Heart left ventricle (tissue), 13 donors: ENCODE data around the gene SDS.

Experiments used
- POLR2A ChIP-seq, 2 donors: fragments of 450-650 bp; IDR thresholded peaks; one replicate each; pipeline ENCODE4 v1.6.1; 2017; ENCODE audit warnings: antibody characterized with exemption in 2 of 2, mild to moderate bottlenecking in 2 of 2, moderate library complexity in 2 of 2
- TF ChIP-seq, protein P1 (sequence below), 12 donors: fragments of 200-600 bp; sonication (generic) in 4 of 12; IDR thresholded peaks; one replicate each; pipeline versions ENCODE4 v1.5.0 to v1.8.0; 2018 to 2022; ENCODE audit warnings: antibody characterized with exemption in 12 of 12, mild to moderate bottlenecking in 5 of 12
- donor health status: ischemic (EF 13 %, LVEDD 7.1; RV severe dilation, severe dysfunction).
- donor health status: DM: no; HTN: yes; CAD: no.
- donor health status: DM: no; HTN: no; CAD: no.
- donor health status: ischemic (EF 25% LVEDD 6.9; RV normal size, moderate dysfunction).
- donor health status: ischemic (EF 25% LVEDD 5.7; RV mildly dilated, moderate dysfunction).
- donor health status: ischemic (EF 35%, LVEDD 5.7; RV mildly dilated, moderate dysfunction).
- donor health status: nonischemic (EF 11% LVEDD 7.7; RV severe dilation, severe dysfunction).
- donor health status: DM: yes; HTN: yes; CAD: no.
- donor health status: PGD.
- donor health status: ischemic (EF 29% LVEDD 5.4; RV normal size, mild dysfunction).
- donor health status: nonischemic (EF 23%, LVEDD 6.1; RV moderate dilation, normal function).

DNA sequence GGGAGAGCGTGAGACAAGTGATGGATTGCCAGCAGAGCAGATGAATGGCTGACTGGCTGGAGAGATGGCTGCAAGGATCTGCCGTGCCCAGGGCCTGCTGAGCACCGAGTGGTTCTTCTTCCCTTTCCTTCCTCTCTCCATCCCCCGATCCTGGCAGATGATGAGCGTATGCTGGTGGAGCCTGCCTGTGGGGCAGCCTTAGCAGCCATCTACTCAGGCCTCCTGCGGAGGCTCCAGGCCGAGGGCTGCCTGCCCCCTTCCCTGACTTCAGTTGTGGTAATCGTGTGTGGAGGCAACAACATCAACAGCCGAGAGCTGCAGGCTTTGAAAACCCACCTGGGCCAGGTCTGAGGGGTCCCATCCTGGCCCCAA lies 34.0 kb upstream of the SDS start:
- TF ChIP-seq, protein P1, sequence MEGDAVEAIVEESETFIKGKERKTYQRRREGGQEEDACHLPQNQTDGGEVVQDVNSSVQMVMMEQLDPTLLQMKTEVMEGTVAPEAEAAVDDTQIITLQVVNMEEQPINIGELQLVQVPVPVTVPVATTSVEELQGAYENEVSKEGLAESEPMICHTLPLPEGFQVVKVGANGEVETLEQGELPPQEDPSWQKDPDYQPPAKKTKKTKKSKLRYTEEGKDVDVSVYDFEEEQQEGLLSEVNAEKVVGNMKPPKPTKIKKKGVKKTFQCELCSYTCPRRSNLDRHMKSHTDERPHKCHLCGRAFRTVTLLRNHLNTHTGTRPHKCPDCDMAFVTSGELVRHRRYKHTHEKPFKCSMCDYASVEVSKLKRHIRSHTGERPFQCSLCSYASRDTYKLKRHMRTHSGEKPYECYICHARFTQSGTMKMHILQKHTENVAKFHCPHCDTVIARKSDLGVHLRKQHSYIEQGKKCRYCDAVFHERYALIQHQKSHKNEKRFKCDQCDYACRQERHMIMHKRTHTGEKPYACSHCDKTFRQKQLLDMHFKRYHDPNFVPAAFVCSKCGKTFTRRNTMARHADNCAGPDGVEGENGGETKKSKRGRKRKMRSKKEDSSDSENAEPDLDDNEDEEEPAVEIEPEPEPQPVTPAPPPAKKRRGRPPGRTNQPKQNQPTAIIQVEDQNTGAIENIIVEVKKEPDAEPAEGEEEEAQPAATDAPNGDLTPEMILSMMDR (IDR thresholded peaks at IDR 0.05) = no peak
- TF ChIP-seq POLR2A (IDR thresholded peaks at IDR 0.05) = no peak
